Measurements from ENCODE around the gene RPS6KL1. TPM values are rescaled to one million over a fixed set of nuclear protein-coding genes. Genes with fewer than 3 reads are reported as not detected.

RPS6KL1 gene
- total RNA-seq, 1 experiment from 2014 or later = 18.8 TPM

DNA sequence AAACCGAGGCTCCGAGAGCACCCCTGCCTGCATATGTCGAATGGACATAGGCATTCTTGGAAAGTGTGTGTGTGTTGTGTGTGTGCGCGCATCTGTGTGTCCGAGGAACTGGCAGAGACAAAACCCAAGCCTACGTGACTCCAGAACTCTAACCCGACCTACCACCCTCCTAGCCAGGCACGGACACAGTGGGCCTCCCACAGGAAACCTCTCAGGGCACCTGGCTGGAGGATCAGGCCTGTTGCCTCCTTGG is 32.9 kb upstream of the RPS6KL1 start:
- H3T11ph ChIP-seq (ENCODE audit: low read length) = no peak overlapping the region

More for the DNA sequence above, 32.9 kb upstream of the RPS6KL1 start:
- H2BK15ac ChIP-seq (ENCODE audit: low read depth, low read length) = no peak overlapping the region
- no peaks in the 10 kb centered on the region for H4K20me1 ChIP-seq (ENCODE audit: control insufficient read depth, insufficient read depth, insufficient read length)
- no peak overlapping the region for H3K4ac ChIP-seq (ENCODE audit: low read depth, low read length)
- H3K27ac Mint-ChIP-seq = no peak overlapping the region
- no peak for TF ChIP-seq CTCF (conservative IDR thresholded peaks at IDR 0.05)
- H3K79me1 ChIP-seq (ENCODE audit: insufficient read depth, low read depth, low read length, poor library complexity, severe bottlenecking) = no peaks in the 10 kb centered on the region
- H3K9me3 ChIP-seq (ENCODE audit: control insufficient read depth, low read depth, low read length) = no peaks in the 10 kb centered on the region
- no peaks in the 10 kb centered on the region for H3K9me3 Mint-ChIP-seq
- no peaks in the 10 kb centered on the region for H3K79me2 ChIP-seq (ENCODE audit: insufficient read depth, low read length)
- no peak overlapping the region for H3K23ac ChIP-seq (ENCODE audit: insufficient read length, low read depth, low read length)
- H4K91ac ChIP-seq (ENCODE audit: insufficient read length, low read depth, low read length) = no peak overlapping the region
- H2BK12ac ChIP-seq (ENCODE audit: insufficient read length, low read depth, low read length) = no peak overlapping the region
- H3K27me3 Mint-ChIP-seq (ENCODE audit: low read depth) = peaks cover 21% of the 10 kb centered on the region
- no peaks in the 10 kb centered on the region for H3K23me2 ChIP-seq (ENCODE audit: insufficient read length, low read depth, low read length, poor library complexity, severe bottlenecking)
- WGBS (ENCODE audit: extremely low coverage, insufficient read length, low lambda C conversion rate) = no CpG with 5 or more reads among the region's 9 CpGs
- H3K56ac ChIP-seq (ENCODE audit: insufficient read length, low read depth, low read length) = no peak overlapping the region
- H3K18ac ChIP-seq (ENCODE audit: insufficient read length, low read depth, low read length) = no peak overlapping the region
- H2BK120ac ChIP-seq (ENCODE audit: low read depth, low read length, poor library complexity, severe bottlenecking) = no peak overlapping the region
- no peak overlapping the region for H3K27ac ChIP-seq (ENCODE audit: insufficient read length, low read depth, low read length)
- H2BK20ac ChIP-seq (ENCODE audit: low read depth, low read length, poor library complexity, severe bottlenecking) = no peak overlapping the region
- no peak overlapping the region for H4K8ac ChIP-seq (replicated peaks; ENCODE audit: insufficient read length, low read depth, low read length)
- no peaks in the 10 kb centered on the region; the same call in 1 of the 2 replicates for H3K4me1 ChIP-seq (ENCODE audit: insufficient read depth, low read length)
- peak overlapping the region; percentile 25 to 47 for H3K4me3 Mint-ChIP-seq
- H3K9ac ChIP-seq (ENCODE audit: extremely low read depth, insufficient read length, low read length) = no peak overlapping the region
- peak overlapping the region; percentile 18 for H3K4me2 ChIP-seq (ENCODE audit: insufficient read depth, insufficient read length, low read length)
- peaks cover 10 to 15% of the 10 kb centered on the region in 2 experiments for H3K4me1 Mint-ChIP-seq
- DNase-seq = no peak
- no peak overlapping the region for H2AFZ ChIP-seq (ENCODE audit: low read length)
- no peaks in the 10 kb centered on the region; a peak in 1 of 7 replicates for H3K36me3 Mint-ChIP-seq (ENCODE audit: insufficient read depth in 1 of 3, low read depth in 3 of 3)
- no peak overlapping the region for H4K5ac ChIP-seq (ENCODE audit: insufficient read length, low read depth, low read length)
- H3K14ac ChIP-seq (ENCODE audit: insufficient read depth, low read length) = no peak overlapping the region
- no peak overlapping the region for H2BK5ac ChIP-seq (ENCODE audit: insufficient read length, low read length)
- H2AK5ac ChIP-seq (ENCODE audit: insufficient read length, low read length) = no peak overlapping the region
- no peaks in the 10 kb centered on the region; the same call in 1 of the 2 replicates for H3K27me3 ChIP-seq (ENCODE audit: insufficient read depth, low read length)
